ENCODE measurements around the gene COL28A1.
A peak's percentile ranks its signal among the peaks of the same experiment; 100 is the strongest.

COL28A1 gene

DNA sequence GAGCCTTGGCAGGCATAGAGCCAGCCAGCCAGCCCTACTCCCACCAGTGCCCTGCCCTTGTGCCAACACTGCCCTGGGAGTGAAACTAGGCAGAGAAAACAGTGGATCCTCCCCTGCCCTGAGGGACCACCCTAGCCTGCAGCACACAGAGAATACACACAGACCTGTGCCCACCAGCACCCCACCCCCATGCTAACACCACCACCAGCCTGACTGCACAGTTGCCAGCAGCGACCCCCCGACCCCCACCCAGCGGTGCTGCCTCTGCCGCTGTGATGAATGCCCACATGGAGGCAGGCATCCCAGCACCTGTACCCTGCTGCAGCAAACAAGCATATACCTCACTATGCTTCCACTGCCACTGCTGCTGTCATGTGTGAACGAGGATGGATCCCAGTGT is 21.6 kb upstream of the COL28A1 start:
- DNase-seq: no peak

DNA sequence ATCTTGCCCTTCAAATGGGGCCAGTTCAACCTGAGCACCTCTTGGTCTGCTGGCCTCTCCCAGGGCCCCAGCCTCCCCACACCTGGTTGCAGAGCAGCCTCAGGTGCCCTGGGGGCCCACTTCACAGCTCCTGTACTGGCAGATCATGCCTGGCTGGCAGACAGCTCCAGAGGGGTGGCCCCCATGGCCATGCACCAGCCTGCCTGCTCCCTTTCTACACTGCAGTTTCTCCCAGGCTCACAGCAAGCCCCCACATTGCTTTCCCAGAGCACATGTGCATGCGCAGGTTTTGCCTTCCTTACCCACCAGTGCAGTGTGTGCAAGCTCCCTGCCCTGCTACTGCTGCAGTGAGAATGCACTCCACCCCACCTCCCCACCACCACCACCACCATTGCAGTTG is 21.2 kb upstream of the COL28A1 start:
- DNase-seq: no peak

- DNase-seq: peak; percentile 91
Observed at GRCh38 chr7:7554649-7555575, 19.2 kb upstream of the COL28A1 start.

- peak; percentile 78 for DNase-seq
Observed at GRCh38 chr7:7554021-7554432, 18.4 kb upstream of the COL28A1 start.

DNA sequence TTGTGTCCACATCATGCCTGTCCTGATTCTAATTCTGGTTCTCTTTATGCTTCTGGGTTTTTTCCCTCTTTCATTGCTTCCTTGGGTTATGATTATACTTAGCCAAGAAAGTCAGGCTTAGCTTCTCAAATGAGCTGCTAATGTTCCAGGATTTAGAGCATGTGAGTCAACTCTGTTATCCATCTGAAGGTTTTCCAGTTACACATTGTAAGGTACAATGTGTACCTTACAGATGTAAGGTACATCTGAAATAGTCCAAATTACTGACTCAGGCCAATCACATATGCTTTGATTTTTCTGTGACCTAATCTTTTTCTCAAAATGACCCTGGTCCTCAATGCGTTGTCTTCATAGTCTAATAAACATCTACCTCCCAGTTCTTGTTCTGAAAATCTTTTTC is 17.7 kb upstream of the COL28A1 start:
- DNase-seq: no peak

GRCh38 chr7:7552199-7552598 is 16.5 kb upstream of the COL28A1 start:
- DNase-seq: no peak

GRCh38 chr7:7550663-7551062 is 15.0 kb upstream of the COL28A1 start:
- no peak for DNase-seq

DNA sequence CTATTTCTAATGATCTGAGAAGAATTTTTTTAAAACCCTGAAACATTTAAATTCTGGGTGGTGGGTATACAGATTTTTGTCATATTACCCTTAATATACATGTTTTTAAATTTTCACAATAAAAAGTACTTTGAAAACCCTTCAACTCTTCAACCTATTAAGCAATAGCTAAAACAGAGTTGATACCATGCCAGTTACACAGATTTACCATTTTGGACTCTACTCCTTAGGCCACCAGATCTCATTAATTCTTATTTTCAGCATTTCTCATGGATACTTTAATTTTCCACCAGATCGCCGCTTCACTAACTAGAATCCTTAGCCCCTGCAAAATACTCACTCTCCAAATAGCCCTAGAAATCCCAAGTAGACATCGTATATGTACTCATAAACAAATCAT is 12.7 kb upstream of the COL28A1 start:
- no peak for DNase-seq

GRCh38 chr7:7542251-7542835 is 6.7 kb upstream of the COL28A1 start:
- DNase-seq: no peak

- no peak for DNase-seq
Observed at GRCh38 chr7:7539711-7540110, 4.0 kb upstream of the COL28A1 start.

DNA sequence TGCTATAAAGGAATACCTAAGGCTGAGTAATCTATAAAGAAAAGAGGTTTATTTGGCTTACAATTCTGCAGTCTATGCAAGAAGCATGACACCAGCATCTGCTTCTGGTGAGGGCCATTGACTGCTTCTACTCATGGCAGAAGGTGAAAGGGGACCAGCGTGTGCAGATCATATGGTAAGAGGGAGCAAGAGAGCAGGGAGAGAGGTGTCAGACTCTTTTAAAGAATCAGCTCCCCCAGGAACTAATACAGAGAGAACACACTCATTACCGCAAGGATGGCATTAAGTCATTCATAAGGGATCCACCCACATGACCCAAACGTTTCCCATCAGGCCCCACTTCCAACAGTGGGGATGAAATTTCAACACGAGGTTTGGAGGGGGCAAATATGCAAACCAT is 3.5 kb upstream of the COL28A1 start:
- no peak for DNase-seq

- DNase-seq: no peak
Observed at GRCh38 chr7:7537711-7538110, 2.0 kb upstream of the COL28A1 start.

DNA sequence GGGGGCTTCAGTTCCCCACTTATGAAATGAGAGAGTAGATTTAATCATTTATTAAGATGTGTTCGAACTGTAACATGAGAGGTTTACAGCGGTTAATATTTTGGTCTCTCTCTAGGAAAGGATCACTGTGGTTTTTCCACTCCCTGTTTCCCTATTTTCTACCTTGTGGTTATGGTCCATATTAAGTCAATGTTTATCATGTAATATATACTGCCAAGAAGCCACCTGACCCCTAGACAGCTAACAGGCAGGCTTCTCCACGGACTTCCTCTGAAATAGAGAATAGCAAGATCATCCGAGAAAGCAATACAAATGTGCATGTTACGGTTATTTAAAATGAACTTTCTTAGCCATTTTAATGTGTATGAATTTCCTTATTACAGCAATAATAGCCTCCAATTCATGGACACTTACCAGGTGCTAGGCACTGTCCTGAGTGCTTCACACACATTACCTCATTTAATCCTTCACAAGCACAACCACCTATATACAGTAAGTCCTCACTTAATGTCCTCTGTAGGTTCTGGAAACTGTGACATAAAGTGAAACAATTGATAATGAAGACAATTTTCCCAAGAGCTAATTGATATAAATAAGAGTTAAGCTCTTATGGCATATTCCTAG is 835 bp upstream of the COL28A1 start:
- peak; percentile 59 for DNase-seq

GRCh38 chr7:7533831-7534430 is 1.7 kb downstream of the COL28A1 start:
- no peak for DNase-seq

DNA sequence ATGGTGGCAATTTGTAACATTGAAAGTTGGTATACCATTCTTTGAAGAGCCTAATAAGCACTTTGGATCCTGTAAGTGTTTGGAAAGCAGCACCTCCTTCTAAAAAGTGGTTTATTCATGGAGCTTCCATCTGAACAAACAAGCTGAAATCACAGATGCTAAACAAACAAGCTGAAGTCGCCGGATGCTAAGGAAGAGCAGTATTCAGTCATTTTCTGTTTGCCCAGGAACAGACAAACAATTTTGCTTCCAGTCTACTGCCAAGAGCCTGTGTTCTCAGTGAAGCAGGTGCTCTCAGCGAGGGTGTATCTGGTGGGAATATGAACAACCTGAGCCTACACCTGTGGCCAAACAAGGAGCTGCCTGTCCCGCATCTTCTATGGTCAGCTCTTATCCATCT is 6.3 kb downstream of the COL28A1 start:
- DNase-seq: peak; percentile 97

DNA sequence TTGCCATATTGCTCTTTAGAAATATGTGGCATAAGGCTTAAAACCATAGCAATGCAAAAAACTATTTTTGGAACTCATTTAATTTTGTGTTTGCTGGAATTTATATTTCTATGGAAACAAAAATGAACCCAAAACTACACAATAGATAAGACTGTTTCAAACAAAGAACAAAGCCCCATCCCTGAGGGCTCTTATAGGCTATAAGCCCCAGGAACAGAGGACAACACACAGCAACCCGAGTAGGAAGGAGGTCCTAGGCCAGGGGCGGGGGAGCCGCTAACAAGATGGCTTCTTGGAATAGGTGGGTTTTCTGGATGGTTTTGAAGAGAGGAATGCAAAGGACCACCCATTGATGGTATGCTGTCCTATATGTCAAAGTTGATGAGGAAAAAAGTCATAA is 8.6 kb downstream of the COL28A1 start:
- DNase-seq: no peak

DNA sequence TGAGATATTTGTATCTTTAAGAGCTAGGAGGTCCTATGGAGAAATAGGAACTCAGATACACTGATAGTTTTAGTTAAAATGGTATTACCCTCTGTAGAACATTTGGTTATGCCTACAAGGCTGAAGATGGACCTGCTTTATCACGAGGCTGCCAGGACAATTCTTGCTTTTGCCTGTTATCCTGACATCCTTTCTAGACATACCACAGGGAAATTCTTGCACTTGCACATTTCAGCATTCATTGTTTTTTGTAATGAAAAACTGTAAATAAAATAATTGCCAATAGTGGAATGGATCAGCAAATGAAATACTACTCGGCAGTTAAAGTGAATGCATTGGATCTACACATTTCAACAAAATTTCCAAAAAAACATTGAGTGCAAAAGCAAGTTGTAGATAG is 9.7 kb downstream of the COL28A1 start:
- no peak for DNase-seq

GRCh38 chr7:7524121-7524520 is 11.6 kb downstream of the COL28A1 start:
- DNase-seq: no peak

- DNase-seq: no peak
Observed at GRCh38 chr7:7522421-7522820, 13.3 kb downstream of the COL28A1 start.

- peak; percentile 42 for DNase-seq
Observed at GRCh38 chr7:7521259-7521658, 14.4 kb downstream of the COL28A1 start.

GRCh38 chr7:7519528-7519927 is 16.1 kb downstream of the COL28A1 start:
- no peak for DNase-seq

GRCh38 chr7:7519056-7519455 is 16.6 kb downstream of the COL28A1 start:
- DNase-seq: no peak

DNA sequence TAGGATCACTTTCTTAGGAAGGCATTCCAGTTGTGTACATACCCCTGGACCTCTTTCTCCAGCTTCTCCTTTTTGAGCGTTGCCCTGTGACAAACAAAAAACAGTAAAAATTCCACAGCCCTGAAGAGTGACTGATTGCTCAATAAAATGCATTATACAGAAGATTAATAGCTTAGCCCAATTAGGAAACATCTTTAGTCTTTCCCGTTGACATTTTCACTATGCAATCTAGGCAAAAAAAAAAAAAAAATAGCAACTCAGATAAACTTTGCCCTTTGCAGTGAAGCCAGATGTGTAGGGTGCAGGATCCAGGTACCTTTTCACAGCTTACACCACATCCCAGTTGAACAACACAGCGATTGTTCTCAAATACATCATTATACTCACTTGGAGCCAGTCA is 17.9 kb downstream of the COL28A1 start:
- DNase-seq: no peak

- no peak for DNase-seq
Observed at GRCh38 chr7:7516662-7517061, 19.0 kb downstream of the COL28A1 start.

Data from NCI-H1092 treated with DMSO at 0.1 percent for 48 hours (cell line).